H1 (cell line): Measurements from ENCODE around the gene FOXN3. TPM values are rescaled to one million over a fixed set of nuclear protein-coding genes. Genes with fewer than 3 reads are reported as not detected.

Experiments used
- CTCF ChIA-PET: fragments of 300-600 bp; sonication (Branson Sonifier 250); formaldehyde crosslinking; loops from one replicate; lab custom pipeline; 2021; ENCODE audit not compliant: partially characterized antibody; lab: Charles Lee
- POLR2A ChIA-PET: fragments of 300-600 bp; sonication (Branson Sonifier 250); formaldehyde crosslinking; loops from one replicate; lab custom pipeline; 2021; ENCODE audit warnings: inconsistent platforms; ENCODE audit not compliant: partially characterized antibody; lab: Charles Lee
- DNase-seq, 2 experiments: peaks; one replicate each; pipeline versions ENCODE4 v3.0.0 to v3.0.0-alpha.2; 2010 to 2022; ENCODE audit warnings: low spot score in 2 of 2, low read depth in 1 of 2, mixed read lengths in 1 of 2
- FAIRE-seq: peaks from 2 replicates; lab custom pipeline; 2011; peaks lifted over from hg19 to GRCh38; lab: Jason Lieb, UNC
- H2AFZ ChIP-seq: 2 replicates; pipeline ENCODE4 v1.8.1; 2012; ENCODE audit warnings: low read length, inconsistent platforms
- H2AK5ac ChIP-seq: 2 replicates; pipeline ENCODE4 v1.6.1; 2013; ENCODE audit warnings: low read depth, low read length
- H2BK120ac ChIP-seq: replicated peaks from 2 replicates; pipeline ENCODE3; 2013; ENCODE audit warnings: low read depth, low read length, inconsistent platforms
- H2BK12ac ChIP-seq: 2 replicates; pipeline ENCODE4 v1.6.1; 2013; ENCODE audit warnings: low read depth, low read length
- H2BK15ac ChIP-seq: 2 replicates; pipeline ENCODE4 v1.6.1; 2013; ENCODE audit warnings: low read length
- H2BK20ac ChIP-seq: 2 replicates; pipeline ENCODE4 v1.6.1; 2013; ENCODE audit warnings: low read length
- H2BK5ac ChIP-seq: 2 replicates; pipeline ENCODE4 v1.6.1; 2013; ENCODE audit warnings: low read depth, low read length
- H3K14ac ChIP-seq: 2 replicates; pipeline ENCODE4 v1.6.1; 2013; ENCODE audit warnings: inconsistent platforms; ENCODE audit not compliant: insufficient read length
- H3K18ac ChIP-seq: 2 replicates; pipeline ENCODE4 v1.6.1; 2013; ENCODE audit warnings: low read length; ENCODE audit errors: extremely low read depth
- H3K23ac ChIP-seq: 2 replicates; pipeline ENCODE4 v1.6.1; 2013; ENCODE audit warnings: inconsistent platforms; ENCODE audit not compliant: insufficient read length
- H3K23me2 ChIP-seq: 2 replicates; pipeline ENCODE4 v1.6.1; 2013; ENCODE audit warnings: low read depth, low read length
- H3K27ac ChIP-seq: 2 replicates; pipeline ENCODE4 v1.6.1; 2011; ENCODE audit warnings: low read depth, low read length, inconsistent platforms
- H3K27me3 ChIP-seq, 4 experiments: replicated peaks in 1 of 4; 1 replicate in 1 of 4; 2 replicates in 3 of 4; pipeline versions ENCODE4 v1.6.1 to v1.8.1; 2011 to 2013; ENCODE audit warnings: low read length in 3 of 4, mild to moderate bottlenecking in 3 of 4, inconsistent platforms in 2 of 4, mixed read lengths in 2 of 4, moderate library complexity in 1 of 4; ENCODE audit not compliant: control insufficient read depth in 3 of 4, insufficient read depth in 3 of 4; ENCODE audit errors: extremely low read depth in 1 of 4
- H3K36me3 ChIP-seq, 4 experiments: 2 replicates each; pipeline versions ENCODE4 v1.6.1 to v1.8.1; 2011 to 2013; ENCODE audit warnings: mild to moderate bottlenecking in 4 of 4, low read length in 3 of 4, moderate library complexity in 2 of 4, control low read depth in 1 of 4, inconsistent platforms in 1 of 4; ENCODE audit not compliant: insufficient read depth in 4 of 4, control insufficient read depth in 2 of 4
- H3K4ac ChIP-seq: replicated peaks from 2 replicates; pipeline ENCODE3; 2013; ENCODE audit warnings: low read length, low read depth, mixed read lengths, inconsistent platforms; ENCODE audit not compliant: insufficient read length
- H3K4me1 ChIP-seq, 4 experiments: replicated peaks in 1 of 4; 1 replicate in 1 of 4; 2 replicates in 3 of 4; pipeline versions ENCODE4 v1.6.1 to v1.8.1; 2011 to 2013; ENCODE audit warnings: low read length in 3 of 4, inconsistent platforms in 2 of 4, mixed read lengths in 1 of 4; ENCODE audit not compliant: insufficient read depth in 4 of 4, control insufficient read depth in 3 of 4
- H3K4me2 ChIP-seq, 2 experiments: 2 replicates each; pipeline versions ENCODE4 v1.6.1 to v1.8.1; 2011 to 2013; ENCODE audit warnings: low read depth in 2 of 2, low read length in 2 of 2, control low read depth in 1 of 2, inconsistent platforms in 1 of 2, mild to moderate bottlenecking in 1 of 2; ENCODE audit not compliant: insufficient read depth in 1 of 2
- H3K4me3 ChIP-seq, 4 experiments: fragments of 200-600, 300-600 bp in 1 of 4; sonication (generic), shearing (Covaris generic), sonication (Bioruptor Twin) in 1 of 4; 2 replicates each; pipeline versions ENCODE4 v1.5.1 to v1.8.1; 2011 to 2016; ENCODE audit warnings: low read length in 4 of 4, low read depth in 3 of 4, control low read depth in 2 of 4, inconsistent platforms in 2 of 4, mild to moderate bottlenecking in 2 of 4, mixed read lengths in 1 of 4, moderate library complexity in 1 of 4; ENCODE audit not compliant: insufficient read depth in 2 of 4; ENCODE audit errors: extremely low read depth in 1 of 4
- H3K56ac ChIP-seq: replicated peaks from 2 replicates; pipeline ENCODE3; 2013; ENCODE audit warnings: low read depth, mild to moderate bottlenecking, mixed read lengths, low read length, inconsistent platforms; ENCODE audit not compliant: insufficient read length
- H3K79me1 ChIP-seq: 2 replicates; pipeline ENCODE4 v1.6.1; 2013; ENCODE audit warnings: low read depth, low read length, control low read depth
- H3K79me2 ChIP-seq, 2 experiments: 2 replicates each; pipeline versions ENCODE4 v1.6.1 to v1.8.1; 2012 to 2013; ENCODE audit warnings: low read length in 2 of 2, mild to moderate bottlenecking in 2 of 2, inconsistent platforms in 1 of 2; ENCODE audit not compliant: insufficient read depth in 2 of 2, control insufficient read depth in 1 of 2
- H3K9ac ChIP-seq, 4 experiments: replicated peaks in 1 of 4; 1 replicate in 1 of 4; 2 replicates in 3 of 4; pipeline versions ENCODE4 v1.6.1 to v1.8.1; 2011 to 2013; ENCODE audit warnings: low read depth in 3 of 4, low read length in 3 of 4, control low read depth in 2 of 4, mild to moderate bottlenecking in 2 of 4, moderate library complexity in 2 of 4, inconsistent platforms in 1 of 4; ENCODE audit errors: extremely low read depth in 1 of 4
- H3K9me3 ChIP-seq, 2 experiments: 2 replicates each; pipeline versions ENCODE4 v1.6.1 to v1.8.1; 2012 to 2013; ENCODE audit warnings: mild to moderate bottlenecking in 2 of 2, moderate library complexity in 2 of 2, control low read depth in 1 of 2, inconsistent platforms in 1 of 2, low read depth in 1 of 2, low read length in 1 of 2, mixed read lengths in 1 of 2; ENCODE audit not compliant: insufficient read depth in 2 of 2
- H4K20me1 ChIP-seq, 2 experiments: replicated peaks in 1 of 2; 2 replicates each; pipeline versions ENCODE3 to v1.8.1; 2011 to 2013; ENCODE audit warnings: inconsistent platforms in 2 of 2, low read length in 2 of 2, mild to moderate bottlenecking in 1 of 2; ENCODE audit not compliant: insufficient read depth in 2 of 2, control insufficient read depth in 1 of 2
- H4K5ac ChIP-seq: 2 replicates; pipeline ENCODE4 v1.6.1; 2013; ENCODE audit warnings: low read length, low read depth, mixed read lengths, inconsistent platforms; ENCODE audit not compliant: insufficient read length
- H4K8ac ChIP-seq: 2 replicates; pipeline ENCODE4 v1.8.0; 2013; ENCODE audit warnings: mild to moderate bottlenecking, moderate library complexity, low read length, inconsistent platforms; ENCODE audit not compliant: insufficient read depth; ENCODE audit errors: extremely low read depth
- H4K91ac ChIP-seq: replicated peaks from 2 replicates; pipeline ENCODE3; 2013; ENCODE audit warnings: low read length, mixed read lengths, inconsistent platforms; ENCODE audit not compliant: insufficient read length
- SIRT6 ChIP-seq: IDR thresholded peaks from one replicate; pipeline ENCODE4 v1.7.1; 2012; ENCODE audit warnings: low read length, inconsistent platforms
- SP4 ChIP-seq: IDR thresholded peaks from 2 replicates; pipeline ENCODE4 v1.6.1; 2012; ENCODE audit warnings: low read length, inconsistent platforms
- WGBS, 2 experiments: shearing (Covaris generic) in 1 of 2; methylation state at CpG; one replicate each; pipeline versions ENCODE4 v1.1.6 to v1.1.7; 2013 to 2015; ENCODE audit warnings: low lambda C conversion rate in 2 of 2, mixed read lengths in 2 of 2, inconsistent platforms in 1 of 2, low coverage in 1 of 2, missing lambda C conversion rate in 1 of 2; ENCODE audit not compliant: insufficient replicate concordance in 2 of 2, insufficient coverage in 1 of 2, insufficient read length in 1 of 2; ENCODE audit errors: extremely low coverage in 1 of 2, missing lambda C conversion rate in 1 of 2; 5-methylcytosine and 5-hydroxymethylcytosine counted together
- polyA plus RNA-seq, 7 experiments: library from polyadenylated mRNA; depleted of rRNA in 3 of 7; stranded (reverse) in 5 of 7; unstranded in 2 of 7; fragments of >200 nt in 5 of 7; fragments of 200-250 nt in 2 of 7; gene quantifications; 1 replicate in 5 of 7; 2 replicates in 1 of 7; 4 replicates in 1 of 7; pipeline versions ENCODE4 v1.2.1 to v1.2.3, GENCODE V29; 2011 to 2013; ENCODE audit warnings: missing spikeins in 2 of 7, mixed read lengths in 2 of 7
- total RNA-seq: library from RNA; stranded (reverse); fragmentation: NEBNext Ultra II Directional; extraction: Animal tissue kit (Norgen Biotek cat#: 25700); gene quantifications from 2 replicates; pipeline ENCODE4 v1.2.1, GENCODE V29; 2021

The FOXN3 gene
- total and polyA plus RNA-seq, 2 of the 8 experiments (the other 6 are each of a cell fraction or from before 2014, with no cell fraction given), result 52.6 to 178 TPM

- no peak overlapping the region for H3K56ac ChIP-seq
- WGBS, 2 experiments, result 81% methylated on average over 5 of the region's 5 CpGs; no CpG with 5 or more reads in 1 of the 2 experiments
- H3K9ac ChIP-seq, result no peak overlapping the region
- no peak overlapping the region for H3K14ac ChIP-seq
- H4K20me1 ChIP-seq, result peaks cover 46 to 54% of the 10 kb centered on the region in 2 experiments
- H3K4me3 ChIP-seq, result no peak overlapping the region
- H4K5ac ChIP-seq, result no peak overlapping the region
- no peak overlapping the region for H2BK20ac ChIP-seq
- H3K23me2 ChIP-seq, result no peaks in the 10 kb centered on the region
- no peaks in the 10 kb centered on the region for H3K9me3 ChIP-seq
- H3K36me3 ChIP-seq, result peaks cover 0 to 12% (median 7%) of the 10 kb centered on the region in 4 experiments; a peak in 6 of 8 replicates
- H3K23ac ChIP-seq, result no peak overlapping the region
- no peak overlapping the region for H2AK5ac ChIP-seq
- H2AFZ ChIP-seq, result no peak overlapping the region
- TF ChIP-seq SIRT6 (no peak), SP4 (no peak)
- DNase-seq, result no peak
- H3K27ac ChIP-seq, result peak overlapping the region; percentile 30; the same call in 1 of the 2 replicates
- H3K79me2 ChIP-seq, result peaks cover 72 to 100% of the 10 kb centered on the region in 2 experiments
- H4K91ac ChIP-seq, result no peak overlapping the region
- no peak overlapping the region for H3K4ac ChIP-seq
- FAIRE-seq, result no peak
- no peak overlapping the region for H2BK15ac ChIP-seq
- H3K4me2 ChIP-seq, result no peak overlapping the region
- no peak overlapping the region for H3K18ac ChIP-seq
- no peak overlapping the region for H4K8ac ChIP-seq
- ChIA-PET CTCF (interaction anchor here (0.8 to 1.0 kb wide), 2 partner anchors 61 to 64 kb away, joined by 3 read pairs; no protein-coding TSS in a partner anchor), POLR2A (interaction anchor here (1.0 to 1.5 kb wide), 2 partner anchors 10 to 14 kb away, joined by 3 read pairs; no protein-coding TSS in a partner anchor)
- no peak overlapping the region for H2BK5ac ChIP-seq
- peaks cover 10 to 26% (median 13%) of the 10 kb centered on the region in 4 experiments for H3K4me1 ChIP-seq
- H2BK12ac ChIP-seq, result no peak overlapping the region
- H2BK120ac ChIP-seq, result no peak overlapping the region
- H3K79me1 ChIP-seq, result peaks cover 32% of the 10 kb centered on the region
- no peaks in the 10 kb centered on the region for H3K27me3 ChIP-seq
These were observed 15.8 kb downstream of the FOXN3 start for GRCh38 chr14:89401241-89401640.
